GM19239 (cell line): ENCODE measurements around the gene PTPRE.
"Not testable (repeated sequence)": the region's sequence is repeated elsewhere in the genome, so short reads cannot be mapped to it uniquely, and the experiment has no call there.

ENCODE experiments used
- DNase-seq: peaks from one replicate; pipeline ENCODE4 v3.0.0; 2011; ENCODE audit warnings: low spot score; ENCODE audit not compliant: insufficient read length
- FAIRE-seq: peaks from 2 replicates; lab custom pipeline; 2011; peaks lifted over from hg19 to GRCh38; lab: Jason Lieb, UNC

Gene PTPRE

DNA sequence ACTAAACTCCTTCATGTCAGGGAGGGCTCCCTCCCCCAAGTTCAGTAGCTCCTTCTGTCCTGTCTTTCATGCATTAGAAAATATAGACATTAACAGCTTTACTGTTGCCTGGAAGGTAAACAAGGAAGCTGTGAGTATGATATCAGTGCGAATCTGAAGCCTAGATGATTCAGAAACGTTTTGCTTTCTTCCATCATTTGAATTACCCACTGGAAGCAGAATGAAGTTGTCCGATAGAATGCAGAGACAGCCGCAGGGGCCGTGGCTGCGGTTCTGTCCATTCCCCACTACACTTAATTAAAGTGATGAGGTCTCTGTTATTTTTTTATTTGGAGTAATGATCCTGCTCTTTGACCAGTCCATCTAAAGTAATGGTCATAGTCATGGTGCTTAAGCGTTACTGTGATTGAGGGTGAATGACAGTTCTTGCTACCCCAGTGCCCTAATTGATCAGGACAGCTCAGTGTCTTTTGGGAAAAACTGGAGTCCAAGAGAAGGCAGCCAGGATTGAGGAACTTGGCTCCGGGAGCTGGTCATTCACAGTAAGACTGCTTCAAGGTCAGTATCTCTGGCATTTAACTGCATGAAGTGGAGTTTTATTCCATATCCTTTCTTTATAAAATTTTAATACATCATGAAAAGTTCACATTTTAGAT, 69.9 kb downstream of the PTPRE start:
- no peak for DNase-seq
- no peak for FAIRE-seq

DNA sequence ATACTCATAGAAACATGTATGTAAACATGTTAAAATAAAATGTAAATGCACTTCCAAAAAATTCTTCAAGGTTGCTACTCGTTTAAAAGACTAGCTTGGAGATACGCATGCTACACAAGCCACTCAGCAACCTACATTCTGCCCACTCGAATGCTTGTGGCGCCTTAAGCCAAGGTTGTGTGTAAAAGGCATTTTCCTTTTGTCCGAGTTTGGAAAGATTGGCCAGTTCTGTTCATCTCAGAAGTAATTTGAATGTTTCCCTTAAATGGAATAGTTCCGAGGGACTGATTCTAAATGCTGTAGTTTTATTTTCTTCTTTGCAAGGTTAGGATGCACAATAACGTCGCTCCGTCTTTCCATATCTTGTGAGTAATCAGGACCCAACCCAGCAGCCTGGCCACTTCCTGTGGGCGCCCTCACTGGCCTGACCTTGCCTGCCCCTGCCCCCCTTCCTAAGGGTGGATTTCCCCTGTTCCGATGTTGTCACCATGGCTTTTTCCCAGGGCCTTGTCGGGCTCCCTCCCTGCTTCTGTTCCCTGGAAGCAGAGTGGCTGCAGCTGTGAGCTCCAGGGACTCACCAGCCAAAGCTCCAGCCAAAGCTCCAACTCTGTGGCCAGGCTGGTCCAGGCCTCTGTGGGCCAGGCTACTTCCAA, 70.6 kb downstream of the PTPRE start:
- FAIRE-seq (no peak), DNase-seq (no peak)

DNA sequence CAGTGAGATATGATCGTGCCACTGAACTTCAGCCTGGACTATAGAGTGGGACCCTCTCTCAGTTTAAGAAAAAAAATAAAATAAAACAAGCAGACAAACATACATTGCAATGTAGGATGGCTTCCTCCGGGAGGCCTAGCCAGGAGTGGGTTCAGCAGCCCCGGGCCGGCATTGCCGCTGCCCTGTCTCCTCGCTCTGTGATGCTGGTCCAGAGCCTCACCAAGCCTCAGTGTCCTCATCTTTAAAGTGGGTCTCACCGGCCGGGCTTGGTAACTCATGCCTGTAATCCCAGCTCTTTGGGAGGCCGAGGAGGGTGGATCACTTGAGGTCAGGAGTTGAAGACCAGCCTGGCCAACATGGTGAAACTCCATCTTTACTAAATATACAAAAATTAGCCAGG, 71.6 kb downstream of the PTPRE start:
- no peak for FAIRE-seq
- DNase-seq: no peak

DNA sequence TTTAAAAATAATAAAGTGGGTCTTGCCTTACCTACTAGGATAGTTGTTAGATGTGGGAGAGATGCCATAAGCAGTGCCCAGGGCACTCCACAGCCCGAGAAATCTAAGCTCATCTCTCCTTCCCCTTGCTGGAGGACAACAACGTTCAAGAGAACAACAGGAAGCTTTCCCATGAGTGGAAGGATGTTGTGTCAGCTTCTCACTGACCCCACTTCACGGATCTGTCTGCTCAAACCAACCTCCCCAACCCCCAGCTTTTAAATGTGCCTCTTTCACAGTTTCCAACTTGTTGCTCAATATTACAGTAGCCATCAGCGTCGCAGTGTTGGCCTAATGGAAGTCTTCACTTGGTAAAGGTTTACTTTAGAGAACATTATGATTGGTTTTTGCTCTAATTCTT, 72.1 kb downstream of the PTPRE start:
- DNase-seq (no peak), FAIRE-seq (no peak)

DNA sequence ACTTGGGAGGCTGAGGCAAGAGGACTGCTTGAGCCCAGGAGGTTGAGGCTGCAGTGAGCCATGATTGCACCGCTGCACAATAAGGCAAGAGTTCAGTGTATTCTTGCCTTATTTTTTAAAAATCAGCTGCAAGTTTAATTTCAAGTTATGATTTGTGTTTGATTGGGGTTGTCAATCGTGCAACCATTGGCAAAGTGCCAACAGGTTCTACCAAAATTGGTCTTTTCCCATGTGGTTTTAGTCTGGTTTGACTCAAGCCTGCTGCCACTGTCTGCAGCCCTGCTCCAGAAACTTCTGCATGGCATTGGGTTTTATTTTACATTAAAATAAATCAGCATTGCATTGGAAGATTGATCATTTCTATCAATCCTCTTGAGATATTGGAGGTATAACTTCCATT, 72.7 kb downstream of the PTPRE start:
- FAIRE-seq: no peak
- DNase-seq: no peak

DNA sequence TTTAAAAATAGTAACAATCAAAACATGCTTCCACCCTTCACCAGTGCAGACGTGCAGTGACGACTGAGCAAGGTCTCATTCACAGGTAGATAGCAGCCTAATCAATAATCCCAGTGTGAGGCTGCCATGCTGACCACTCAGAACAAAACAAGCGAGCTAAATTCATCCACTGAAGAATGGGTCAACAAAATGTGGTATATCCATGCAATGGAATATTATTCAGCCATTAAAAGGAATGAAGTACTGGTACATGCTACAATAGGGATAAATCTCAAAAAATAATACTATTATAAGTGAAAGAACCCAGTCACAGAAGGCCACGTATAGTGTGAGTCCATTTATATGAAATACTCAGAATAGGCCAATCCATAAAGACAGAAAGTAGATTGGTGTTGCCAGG, 74.0 kb downstream of the PTPRE start:
- no peak for DNase-seq
- FAIRE-seq: no peak

DNA sequence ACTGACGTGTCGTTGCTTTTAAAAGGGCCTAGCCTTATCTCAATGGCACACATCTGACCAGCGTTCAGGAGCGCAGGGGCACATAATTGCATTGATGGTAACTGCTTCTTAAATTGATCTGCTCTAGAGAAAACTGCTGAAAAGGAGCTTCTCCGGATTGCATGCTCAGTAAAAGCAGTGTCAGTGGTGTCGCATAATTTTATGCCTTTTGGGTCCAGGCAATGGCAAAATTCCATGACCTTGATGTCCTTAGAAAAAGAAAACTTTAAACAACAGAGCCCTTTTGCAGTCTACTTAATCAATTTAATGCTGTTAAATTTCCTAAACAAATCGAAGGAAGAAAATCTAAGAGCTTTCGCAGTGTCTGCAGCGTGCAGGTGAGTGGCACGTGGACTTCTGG, 75.7 kb downstream of the PTPRE start:
- DNase-seq: no peak
- no peak for FAIRE-seq

DNA sequence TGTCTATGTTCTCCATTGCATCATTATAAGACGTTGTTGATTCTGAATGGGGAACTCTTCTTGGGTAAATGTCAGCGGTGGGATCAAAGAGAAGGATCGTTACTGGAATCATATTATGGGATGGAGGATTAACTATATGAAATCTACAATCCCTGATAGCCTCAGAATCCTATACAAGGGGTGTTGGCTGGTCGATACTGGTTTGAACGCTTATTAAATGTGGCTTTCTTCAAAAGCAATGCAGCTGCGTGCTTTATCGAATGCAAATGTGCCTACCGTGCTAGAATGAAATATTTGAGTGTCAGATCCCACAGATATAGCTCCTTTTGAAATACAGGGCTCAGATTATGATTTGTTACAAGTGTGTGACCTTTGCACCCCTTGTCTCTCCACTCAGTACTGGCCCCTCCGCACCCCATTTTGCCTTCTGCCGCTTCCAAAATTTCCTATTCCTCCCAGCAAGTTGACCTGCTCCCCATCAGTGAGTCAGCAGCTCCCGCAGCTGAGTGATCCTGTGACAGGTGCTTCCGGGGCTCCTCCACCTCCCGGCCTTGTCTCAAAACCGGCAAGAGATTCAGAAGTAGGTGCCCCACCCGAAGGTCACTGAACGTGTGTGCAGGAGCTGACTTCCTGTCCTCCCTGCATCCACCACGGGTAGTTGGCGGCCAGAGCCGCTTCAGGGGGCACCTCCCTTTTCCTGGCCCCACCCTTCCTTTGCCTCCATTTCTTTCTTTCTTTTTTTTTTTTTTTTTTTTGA, 76.6 kb downstream of the PTPRE start:
- FAIRE-seq: no peak

DNA sequence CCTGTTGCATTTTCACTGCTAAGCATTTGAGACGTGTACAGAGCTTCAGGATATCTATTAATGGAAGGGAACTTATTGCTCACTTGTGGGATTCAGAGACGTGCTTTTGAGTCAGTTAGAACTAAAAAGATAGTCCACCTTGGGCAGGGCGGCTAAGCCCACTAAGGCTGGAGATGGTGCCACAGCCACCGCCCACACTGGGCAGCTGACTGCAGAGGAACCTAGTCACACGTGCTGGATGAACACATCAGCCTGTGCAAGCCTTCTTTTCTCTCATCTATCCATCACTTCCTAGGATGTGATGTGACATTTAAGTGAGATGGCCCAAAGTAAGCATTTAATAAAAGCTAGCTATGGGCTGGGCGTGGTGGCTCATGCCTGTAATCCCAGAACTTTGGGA, 78.0 kb downstream of the PTPRE start:
- DNase-seq (no peak), FAIRE-seq (no peak)

More for the DNA sequence above, 76.6 kb downstream of the PTPRE start:
- no peak for DNase-seq

DNA sequence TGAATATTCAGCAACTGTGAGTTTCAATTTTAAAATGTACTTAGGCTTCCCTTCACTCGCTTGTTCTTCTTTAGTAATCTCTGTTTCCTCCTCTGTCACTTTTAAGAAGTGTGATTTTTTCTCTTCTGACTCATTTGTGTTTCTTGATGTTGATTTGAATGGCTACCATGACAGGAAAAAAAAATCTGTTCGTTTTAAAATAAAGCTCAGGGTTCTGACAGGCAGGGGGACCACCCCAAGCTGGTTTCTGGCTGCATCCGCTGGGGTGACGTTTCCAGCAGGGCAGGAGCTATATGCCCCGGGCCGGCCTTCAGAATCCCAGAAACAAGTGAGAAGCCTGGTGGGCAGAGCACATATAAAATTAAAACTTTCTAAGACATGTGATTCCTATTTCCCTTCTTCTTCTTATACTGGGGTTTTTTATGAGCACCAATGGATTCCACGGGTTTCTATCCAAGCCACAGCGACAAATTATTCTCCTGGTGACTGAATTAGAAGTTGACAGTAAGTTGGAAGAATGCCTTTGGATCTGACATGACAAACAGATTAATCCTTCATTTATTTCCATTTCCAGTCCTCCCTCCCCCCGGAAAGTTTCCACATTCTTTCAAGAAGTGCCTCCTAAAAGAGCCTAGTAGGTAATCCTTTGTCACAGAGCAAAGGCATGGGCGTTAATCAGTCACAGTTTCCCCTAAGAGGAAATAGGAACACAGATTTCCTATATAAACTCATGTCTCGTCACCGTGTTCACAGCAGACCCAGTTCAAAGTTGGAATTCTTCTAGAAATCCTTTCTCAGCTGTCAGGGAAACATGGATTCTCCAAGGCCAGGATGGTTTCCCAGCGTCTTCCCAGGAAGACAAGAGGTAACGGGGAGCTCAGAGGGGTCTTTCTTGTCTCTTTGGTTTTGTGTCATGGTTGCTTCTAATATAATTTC, 79.9 kb downstream of the PTPRE start:
- FAIRE-seq (no peak), DNase-seq (no peak)

DNA sequence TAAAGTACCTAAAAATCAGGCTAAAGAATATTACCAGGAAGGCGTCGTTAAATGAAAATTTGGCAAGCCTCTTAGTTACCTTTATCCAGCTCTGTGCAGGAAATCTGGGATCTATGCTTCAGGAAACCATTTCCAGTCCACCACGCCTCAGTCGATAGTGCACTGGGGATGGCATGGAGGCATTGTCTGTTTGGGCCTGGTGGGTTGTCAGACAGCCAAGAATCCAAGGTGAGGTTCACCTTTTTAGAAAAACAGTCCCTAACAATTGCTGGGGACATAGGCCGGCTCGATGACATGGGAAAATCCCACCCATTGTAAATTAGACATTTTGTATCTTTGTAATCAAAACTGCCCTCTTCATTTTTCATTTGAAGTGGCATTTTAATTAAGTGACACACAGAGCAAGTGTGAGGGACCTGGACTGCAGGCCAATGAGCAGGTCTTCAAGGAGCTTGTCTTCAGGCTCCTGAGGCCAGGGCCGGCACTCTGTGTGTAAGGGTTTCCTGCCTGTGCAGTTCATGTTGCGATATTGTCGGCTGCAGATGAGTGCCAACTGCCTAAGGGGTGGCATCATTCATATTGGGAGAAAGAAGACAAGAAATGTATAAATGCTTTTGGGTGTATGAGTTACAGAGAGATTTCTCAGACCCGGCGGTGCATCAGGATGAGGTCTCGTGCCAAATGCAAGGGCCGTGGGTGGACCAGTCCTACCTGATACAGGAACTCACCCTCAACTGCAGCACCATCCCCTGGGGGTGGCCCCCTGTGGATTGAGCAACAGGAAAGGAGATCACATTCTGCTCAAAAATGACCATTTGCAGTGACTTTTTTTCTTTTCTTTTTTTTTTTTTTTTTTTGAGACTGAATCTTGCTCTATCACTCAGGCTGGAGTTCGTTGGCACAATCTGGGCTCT, 80.8 kb downstream of the PTPRE start:
- DNase-seq: no peak
- no peak for FAIRE-seq

DNA sequence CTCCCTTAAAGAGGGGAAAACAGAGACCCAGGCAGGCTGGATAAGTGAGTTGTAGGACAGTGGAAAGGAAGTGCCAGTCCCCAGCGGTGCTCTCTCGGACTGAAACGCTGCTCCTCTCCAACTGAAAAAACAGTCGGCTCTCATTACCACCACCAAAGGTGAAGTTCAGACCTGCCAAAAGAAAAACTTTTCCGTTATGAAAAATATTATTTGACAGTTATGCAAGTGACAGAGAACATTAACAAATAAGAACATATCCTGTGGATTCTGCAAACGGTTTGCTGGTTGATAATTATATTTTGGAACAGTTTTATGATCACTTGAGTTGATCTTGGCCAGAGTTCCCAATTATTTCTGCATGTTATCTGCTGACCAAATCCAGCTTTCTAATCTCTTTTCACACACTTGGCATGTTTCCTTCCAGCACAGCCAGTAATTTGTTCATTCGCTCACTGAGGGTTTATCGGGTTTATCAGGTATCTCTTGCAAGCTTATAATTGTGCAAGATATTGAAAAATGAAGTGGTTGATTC, 82.6 kb downstream of the PTPRE start:
- no peak for FAIRE-seq

DNA sequence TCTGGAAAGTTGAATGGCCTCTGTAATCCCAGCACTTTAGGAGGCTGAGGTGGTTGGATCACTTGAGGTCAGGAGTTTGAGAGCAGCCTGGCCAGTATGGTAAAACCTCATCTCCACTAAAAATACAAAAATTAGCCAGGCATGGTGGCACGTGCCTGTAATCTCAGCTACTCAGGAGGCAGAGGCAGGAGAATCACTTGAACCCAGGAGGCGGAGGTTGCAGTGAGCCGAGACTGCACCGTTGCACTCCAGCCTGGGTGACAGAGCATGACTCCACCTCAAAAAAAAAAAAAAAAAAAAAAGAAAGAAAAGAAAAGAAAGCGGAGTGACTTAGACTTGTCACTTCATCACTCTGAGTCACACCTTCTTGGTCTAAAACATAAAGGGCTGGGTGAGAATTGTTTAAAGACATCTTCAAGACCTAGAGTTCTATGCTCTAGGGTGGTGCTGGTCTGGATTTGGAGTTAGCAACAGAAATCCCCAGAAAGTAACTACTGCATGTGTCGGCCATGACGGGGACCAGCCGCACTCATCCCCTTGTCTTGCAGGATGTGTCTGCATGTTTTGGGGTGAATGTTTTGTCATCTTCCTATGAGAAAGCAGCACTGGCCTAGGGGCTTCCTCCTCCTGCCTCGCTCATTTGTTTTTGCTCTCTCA, 83.4 kb downstream of the PTPRE start:
- not testable (repeated sequence) for FAIRE-seq, DNase-seq

More for the DNA sequence above, 82.6 kb downstream of the PTPRE start:
- no peak for DNase-seq

DNA sequence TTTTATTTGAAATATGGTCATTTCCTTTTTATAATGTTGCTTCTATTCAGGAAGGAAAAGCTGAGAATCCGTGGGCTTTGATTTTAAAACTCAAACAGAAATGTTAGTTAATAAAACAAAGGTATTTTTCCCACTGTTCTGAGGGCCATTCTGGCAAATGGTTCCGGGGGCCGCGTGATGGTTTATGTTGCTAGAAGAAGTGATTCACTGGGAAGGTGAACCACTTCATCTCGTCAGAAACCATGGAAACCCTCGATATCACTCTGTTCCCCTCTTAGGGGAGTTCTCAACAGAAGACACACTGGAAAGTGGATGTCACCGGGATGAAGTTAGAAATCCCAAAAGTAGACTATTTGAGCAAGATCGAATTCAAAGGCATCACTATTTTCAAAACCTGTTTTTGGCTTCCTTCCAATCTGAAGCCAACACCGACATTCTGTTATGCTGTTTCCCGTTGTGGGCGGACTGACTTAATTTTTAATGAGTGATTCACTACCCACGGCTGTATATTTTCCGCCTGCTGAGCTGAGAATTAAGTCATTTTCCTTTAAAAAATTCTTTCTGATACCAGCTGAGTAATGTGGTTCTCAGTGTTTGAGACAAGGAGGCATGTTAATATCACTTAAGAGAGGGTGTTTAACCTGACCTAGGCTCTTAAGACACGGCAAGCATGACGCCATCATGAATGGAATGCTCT, 84.1 kb downstream of the PTPRE start:
- DNase-seq: no peak
- FAIRE-seq: no peak

DNA sequence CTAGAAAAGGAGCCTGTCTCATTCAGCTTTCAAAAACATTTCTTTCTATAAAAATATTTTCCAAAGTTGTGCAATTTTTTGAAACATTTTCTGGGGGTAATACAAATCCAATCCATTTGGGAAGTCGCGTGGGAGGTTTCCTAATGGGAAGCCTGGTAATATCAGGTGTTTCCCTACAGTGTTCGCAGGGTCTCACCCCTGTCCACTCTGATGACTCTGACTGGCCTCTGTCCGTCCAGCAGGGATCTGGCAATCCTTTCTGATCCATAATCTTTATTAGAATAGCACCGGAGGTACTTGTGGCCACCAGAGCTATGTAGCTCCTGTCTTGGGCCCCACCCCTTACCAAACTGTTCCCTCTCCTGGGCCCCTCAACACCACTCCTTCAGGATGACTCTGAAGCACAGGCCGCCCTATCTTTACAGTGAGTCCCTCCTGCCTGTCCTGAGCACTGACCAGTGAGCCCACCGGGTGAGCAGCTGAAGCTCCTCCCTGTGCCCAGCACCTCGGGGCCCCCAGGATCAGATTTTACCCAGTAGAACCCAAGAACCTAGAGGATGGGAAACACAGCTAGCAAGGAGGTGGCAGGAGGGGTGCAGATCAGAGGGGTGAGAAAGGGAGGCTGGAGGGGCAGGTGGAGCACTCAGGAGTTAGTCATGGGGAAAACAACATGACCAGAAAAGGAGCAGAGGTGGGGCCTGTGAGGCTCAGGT, 84.8 kb downstream of the PTPRE start:
- FAIRE-seq (no peak), DNase-seq (no peak)

DNA sequence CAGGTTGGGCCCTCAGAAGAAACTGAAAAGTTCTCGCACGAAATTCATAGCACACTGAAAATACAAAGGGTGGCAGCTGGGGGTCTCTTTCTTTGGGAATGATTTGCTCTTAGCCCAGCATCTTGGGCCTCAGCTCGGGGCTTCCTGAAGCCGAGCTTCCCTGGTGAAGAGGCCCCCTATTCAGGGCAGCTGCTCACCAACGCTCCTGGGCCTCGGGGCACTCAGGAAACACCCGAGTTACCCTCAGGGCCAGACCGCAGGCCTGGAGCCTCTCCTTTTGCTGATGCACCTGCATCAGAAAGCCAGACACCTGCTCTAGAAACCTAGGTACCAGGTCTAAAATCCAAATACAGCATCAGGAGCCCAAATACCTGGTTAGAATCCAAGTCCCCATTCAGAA, 85.5 kb downstream of the PTPRE start:
- no peak for FAIRE-seq
- DNase-seq: no peak

DNA sequence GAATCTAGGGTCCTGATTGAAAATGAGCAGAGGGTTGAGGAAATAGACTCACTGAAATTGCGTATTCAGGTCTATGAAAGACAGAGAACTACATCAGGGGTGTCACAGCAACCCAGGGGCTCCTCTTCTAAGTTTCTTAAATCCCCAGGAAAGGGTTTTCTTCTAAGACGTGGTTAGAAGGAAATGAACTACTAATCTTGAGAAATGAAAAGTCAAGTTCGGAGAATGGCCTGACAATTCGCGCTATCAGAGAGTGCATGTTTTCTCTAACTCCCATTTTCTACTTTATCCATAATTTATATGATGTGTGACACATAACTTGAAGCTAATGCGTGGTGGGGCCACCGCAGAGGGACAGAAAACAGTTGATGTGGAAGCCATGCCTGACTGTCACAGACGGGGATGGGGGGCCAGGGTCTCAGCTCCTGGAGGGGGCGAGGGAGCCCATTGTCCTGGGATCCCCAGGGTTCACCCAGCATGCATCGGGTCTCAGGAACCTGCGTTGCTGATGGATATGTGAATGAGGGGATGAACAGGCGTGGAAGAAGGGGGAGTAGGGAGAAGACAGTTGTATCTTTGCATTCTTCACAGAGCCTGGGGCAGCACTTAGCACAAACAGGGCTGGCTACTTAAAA, 86.3 kb downstream of the PTPRE start:
- no peak for DNase-seq
- no peak for FAIRE-seq
